Measurements from ENCODE around the gene GRK4. TPM values are rescaled to one million over a fixed set of nuclear protein-coding genes. Genes with fewer than 3 reads are reported as not detected.
"Not testable (repeated sequence)": the region's sequence is repeated elsewhere in the genome, so short reads cannot be mapped to it uniquely, and the experiment has no call there.

The GRK4 gene
- polyA plus RNA-seq, 5 donors, result 13.8 to 23.1 (median 15.6) TPM

DNA sequence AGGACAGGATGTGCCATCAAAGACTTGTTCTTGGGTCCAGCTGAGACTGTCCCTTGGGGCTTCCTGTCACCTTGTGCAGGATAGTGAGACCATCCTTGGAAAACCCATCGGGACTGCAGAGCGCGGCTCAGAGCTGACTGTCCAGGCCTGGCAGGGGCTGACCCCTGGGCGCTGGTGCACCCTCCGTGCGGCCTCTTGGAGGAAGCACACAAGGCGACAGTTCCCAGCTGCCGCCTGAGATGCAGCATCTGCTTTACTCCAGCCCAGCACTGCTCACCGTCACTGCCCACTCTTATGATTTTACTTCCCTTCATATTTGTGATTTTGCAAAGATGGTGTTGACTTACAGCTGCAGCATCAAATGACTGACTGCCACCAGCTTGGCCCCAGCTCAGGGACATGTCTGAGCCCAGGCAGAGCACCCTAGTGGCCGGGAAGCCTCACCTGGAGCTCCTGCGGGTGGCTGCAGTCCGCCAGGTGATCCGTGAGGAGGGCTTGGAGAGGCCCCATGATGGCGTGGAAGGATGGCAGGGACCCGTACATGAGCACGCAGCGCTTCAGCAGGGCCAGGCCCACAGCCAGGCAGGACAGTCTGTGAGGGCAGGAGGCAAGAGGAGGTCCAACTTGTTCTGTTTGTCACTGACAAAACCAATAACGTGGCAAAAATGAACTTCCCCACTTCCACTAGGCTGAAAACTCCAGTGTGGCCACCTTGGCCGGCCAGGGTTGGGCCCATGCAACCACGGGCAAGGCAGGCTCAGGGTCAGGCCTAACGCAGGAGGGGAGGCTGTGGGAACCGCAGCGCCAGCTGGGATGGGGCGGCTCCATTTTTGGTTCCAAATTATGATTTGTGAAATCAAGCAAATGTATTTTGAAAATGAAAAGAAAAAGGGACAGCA is 22.0 kb upstream of the GRK4 start:
- no peak for DNase-seq

DNA sequence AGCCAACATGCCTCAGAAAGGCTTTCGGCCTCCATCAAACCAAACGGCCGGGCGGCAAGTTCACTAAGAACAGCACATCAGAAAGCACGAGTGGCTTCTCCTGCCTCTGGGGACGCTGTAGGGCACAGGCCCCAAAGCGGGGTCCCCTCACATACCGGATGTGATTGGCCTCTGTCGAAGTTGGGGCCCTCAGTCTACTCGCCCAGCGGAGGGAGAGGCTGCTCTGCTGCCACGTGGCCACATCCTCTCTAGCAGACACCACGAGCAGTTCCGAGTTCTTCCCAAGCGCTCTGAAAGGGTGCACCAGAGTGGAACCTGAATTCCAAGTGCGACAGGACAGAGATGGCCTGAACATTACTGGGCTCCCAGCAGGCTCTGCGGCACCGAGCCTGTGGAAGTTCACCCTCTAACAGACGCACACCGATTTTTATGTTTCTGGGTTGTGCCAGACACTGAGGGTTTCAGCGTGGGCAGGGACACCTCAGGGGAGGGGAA is 21.3 kb upstream of the GRK4 start:
- DNase-seq, result no peak

DNA sequence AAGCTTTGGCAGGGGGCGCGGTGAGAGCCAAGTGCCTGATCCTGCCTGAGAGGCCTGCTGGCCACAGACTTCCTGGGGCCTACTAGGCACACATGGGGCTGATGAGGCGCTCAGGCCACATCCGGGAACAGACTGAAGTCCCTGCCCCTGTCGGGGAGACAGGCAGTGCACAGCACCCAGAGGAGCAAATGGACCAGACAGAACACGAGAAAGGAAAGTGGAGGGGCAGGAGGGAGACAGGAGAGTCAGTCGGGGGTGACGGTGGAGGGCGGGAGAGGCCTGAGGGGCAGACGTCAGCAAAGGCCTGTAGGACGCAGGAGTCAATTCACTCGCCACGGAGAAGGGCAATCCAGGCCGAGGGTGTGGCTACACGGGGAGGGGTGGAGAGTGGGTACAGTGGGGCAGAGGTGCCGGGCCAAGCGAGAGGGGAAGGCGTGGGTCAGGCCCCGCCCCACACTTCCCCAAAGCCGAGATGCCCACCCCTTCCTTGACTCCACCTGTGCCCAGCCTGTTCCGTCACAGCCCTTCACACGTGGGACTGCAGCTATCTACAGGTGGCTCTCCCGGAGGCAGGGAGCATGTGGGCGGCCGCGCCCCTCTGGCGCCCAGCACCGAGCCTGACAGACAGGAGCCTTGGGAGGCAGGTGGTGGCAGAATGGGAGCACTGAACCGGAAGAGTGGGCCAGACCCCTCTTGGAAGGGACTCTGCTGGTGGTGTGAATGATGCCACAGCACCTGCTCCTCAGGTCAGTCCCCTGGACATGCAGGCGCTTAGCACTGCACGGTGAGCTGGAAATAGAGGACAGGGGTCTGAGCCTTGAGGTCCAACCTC is 20.6 kb upstream of the GRK4 start:
- no peak for DNase-seq

DNA sequence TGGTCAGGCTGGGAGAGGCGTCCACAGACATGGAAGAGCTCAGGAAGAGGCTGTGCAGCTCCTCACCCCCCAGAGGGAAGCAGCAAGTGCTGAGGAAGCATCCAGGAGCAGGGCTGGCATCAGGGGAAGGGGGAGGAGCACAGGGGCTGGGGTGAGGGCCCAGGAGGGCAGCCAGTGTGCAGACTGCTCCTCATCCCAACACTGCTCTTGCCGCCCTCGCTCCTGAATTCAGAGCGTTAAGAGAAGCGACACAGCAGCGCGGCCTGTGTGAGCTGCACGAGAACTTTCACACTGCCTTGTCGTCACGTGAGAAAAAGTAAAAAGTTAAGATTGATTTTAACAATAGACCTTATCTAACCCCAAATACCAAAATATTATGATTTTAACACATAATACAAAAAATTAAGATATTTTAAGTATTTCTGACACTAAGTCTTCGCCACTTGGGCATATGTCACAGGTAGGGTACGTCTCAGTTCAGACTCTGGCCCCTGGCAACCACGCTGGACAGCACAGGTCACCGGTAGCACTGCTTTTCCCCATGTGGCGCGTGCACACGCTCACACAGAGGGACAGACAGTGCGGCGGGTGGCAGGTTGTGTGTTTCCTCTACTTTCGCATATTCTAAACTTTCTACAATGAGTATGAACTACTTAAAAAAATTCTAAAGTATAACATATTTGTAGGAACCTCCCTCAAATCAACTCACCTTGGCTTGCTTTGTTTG is 19.8 kb upstream of the GRK4 start:
- DNase-seq, result no peak

DNA sequence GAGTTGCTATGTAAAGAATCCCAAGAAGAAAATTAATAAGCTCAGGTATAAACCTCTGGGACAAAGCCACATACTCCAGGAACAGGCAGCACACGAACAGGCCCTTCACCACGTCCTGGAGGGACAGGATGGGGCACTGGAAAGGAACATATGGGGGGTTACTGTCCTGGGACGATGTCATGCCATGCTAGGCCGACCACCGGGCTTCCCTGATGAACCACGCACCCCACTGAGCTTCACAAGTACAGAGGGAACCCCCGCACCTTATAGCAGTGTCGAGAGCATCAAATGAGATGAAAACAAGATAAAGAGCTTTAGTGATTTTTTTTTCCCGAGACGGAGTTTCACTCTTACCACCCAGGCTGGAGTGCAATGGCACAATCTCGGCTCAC is 19.3 kb upstream of the GRK4 start:
- no peak for DNase-seq

GRCh38 chr4:2944586-2945526 is 18.5 kb upstream of the GRK4 start:
- DNase-seq, result no peak

DNA sequence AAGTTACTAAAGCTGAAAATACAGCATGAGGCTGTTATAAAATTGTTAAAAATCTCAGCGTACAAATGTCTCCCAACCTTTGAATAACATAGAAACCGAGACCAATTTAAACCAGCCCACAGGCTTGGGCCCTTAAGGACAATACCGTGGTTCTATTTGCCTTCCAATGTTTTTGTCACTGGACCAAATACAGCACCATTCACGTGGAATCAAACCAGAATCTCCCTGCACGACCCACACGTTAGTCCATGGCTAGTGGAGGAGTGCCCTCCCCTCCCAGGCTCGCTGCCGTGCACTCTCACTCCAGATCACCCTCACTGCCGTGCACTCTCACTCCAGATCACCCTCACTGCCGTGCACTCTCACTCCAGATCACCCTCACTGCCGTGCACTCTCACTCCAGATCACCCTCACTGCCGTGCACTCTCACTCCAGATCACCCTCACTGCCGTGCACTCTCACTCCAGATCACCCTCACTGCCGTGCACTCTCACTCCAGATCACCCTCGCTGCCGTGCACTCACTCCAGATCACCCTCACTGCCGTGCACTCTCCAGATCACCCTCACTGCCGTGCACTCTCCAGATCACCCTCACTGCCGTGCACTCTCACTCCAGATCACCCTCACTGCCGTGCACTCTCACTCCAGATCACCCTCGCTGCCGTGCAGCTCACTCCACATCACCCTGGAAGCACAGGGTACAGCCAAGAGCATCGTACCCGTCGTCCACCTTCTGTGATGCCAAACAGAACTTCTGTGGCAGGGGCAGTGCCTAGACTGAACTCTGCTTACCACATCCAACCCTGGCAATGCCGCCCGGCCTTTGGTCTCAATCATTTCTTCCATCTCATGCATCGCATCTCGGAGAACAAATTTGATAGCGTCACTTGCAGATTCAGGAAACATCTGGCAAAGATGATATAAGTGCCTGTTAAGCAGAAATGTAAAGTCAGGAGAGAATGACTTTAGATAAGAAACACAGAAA is 17.5 kb upstream of the GRK4 start:
- DNase-seq, result not testable (repeated sequence)

DNA sequence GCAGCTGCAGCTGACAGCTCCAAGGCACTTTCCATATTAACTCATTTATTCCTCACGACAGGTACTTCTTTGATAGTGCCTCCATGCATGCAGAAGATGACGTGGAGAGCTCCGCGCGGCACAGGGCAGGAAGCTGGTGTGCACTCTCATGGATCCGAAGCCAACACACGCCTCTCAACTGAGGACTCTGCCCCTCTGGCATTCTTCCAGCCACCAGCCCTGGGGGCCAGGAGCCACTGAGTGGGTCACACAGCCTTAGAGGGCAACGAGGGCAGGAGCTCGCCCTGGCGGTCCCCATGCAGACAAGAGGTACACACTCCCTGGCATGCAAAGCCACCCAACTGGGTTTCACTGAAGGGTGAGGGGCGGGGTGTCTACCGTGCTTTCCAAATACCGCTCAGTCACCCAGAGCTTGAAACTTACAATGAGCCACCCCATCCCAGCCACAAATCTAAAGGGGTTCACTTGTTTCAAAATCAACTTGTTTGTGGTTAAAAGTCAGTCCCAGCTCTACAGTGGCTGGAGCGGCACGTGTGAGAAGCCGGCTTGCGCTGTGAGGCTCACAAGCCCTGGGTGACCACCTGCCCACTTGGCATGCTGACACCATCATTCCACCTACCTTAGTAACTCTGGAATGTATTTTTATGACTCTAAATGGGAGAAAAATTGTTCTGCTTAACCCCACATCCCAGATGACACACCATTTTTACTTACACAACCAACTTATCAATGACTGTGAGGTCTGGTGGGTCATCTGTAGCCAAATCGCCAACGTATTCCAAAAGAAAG is 16.4 kb upstream of the GRK4 start:
- DNase-seq, result no peak

GRCh38 chr4:2947926-2948325 is 15.4 kb upstream of the GRK4 start:
- no peak for DNase-seq

DNA sequence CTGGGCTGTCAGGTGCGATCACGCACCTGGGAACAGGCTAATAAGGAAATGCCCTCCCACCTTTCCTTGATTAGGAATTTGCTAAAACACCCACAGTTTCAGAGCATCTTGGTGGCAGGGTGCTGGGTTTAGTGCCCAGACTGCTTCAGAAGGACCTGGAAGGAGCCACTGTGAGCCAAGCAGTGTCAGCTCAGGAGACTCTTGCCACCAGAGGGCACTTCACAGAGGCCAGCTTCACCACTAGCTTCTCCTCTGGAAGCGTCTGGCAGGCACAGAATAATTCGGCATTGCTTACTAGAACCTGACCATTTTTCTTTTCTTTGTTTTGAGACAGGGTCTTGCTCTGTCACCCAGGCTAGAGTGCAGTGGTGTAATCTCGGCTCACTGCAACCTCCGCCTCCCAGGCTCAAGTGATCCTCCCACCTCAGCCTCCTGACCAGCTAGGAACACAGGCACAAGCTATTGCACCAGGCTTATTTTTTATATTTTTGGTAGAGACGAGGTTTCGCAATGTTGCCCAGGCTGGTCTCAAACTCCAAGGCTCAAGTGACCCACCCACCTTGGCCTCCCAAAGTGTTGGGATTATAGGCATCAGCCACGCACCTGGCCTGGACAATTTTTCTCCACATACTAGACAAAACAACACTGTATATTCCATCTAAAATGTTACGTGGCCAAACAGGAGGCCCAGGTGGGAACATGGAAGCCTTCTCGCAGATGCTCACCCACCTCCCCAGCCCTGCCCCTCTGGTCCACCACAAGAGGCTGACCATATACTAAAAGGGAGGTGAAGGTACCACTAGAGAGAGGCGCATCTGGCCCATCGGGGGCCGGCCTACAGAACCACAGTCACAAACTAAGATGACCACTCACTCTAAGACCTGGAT is 14.2 kb upstream of the GRK4 start:
- DNase-seq, result no peak

GRCh38 chr4:2949782-2950125 is 13.6 kb upstream of the GRK4 start:
- DNase-seq, result no peak

DNA sequence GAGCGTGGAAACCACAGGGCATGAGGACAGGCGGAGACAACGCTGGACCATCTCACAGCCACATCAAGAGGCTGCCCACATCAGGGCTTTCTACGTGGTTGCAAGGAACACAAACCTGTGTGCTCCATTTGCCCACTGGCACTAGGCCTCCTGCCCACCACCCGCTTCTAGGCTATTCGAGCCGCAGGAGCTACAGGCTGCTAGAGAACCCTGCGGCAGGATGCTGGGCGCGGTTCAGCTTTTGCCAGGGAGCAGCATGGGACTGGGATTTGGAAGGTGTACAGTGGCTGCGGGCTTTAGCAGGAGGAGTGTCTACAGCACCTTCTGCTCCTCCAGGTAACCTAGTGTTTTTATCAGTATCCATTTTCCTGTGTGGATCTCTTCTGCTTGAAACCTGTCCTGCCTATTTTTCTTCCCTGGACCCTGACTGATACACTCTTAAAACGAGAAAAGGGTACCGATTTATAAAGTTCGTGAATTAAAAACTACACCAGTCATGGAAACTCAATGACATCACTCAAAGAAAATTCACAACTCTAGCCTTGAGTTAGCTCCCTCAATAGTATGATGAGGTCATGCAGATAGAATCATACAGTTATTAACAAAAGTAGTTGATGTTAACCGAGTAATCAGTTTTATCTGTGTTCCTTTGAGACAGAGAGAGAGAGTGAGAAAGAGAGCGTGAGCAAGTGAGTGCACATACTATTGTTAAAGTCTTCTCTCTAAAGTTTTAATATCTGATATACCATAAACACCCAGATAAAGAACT is 13.0 kb upstream of the GRK4 start:
- DNase-seq, result no peak

GRCh38 chr4:2953496-2953895 is 9.9 kb upstream of the GRK4 start:
- DNase-seq, result no peak

DNA sequence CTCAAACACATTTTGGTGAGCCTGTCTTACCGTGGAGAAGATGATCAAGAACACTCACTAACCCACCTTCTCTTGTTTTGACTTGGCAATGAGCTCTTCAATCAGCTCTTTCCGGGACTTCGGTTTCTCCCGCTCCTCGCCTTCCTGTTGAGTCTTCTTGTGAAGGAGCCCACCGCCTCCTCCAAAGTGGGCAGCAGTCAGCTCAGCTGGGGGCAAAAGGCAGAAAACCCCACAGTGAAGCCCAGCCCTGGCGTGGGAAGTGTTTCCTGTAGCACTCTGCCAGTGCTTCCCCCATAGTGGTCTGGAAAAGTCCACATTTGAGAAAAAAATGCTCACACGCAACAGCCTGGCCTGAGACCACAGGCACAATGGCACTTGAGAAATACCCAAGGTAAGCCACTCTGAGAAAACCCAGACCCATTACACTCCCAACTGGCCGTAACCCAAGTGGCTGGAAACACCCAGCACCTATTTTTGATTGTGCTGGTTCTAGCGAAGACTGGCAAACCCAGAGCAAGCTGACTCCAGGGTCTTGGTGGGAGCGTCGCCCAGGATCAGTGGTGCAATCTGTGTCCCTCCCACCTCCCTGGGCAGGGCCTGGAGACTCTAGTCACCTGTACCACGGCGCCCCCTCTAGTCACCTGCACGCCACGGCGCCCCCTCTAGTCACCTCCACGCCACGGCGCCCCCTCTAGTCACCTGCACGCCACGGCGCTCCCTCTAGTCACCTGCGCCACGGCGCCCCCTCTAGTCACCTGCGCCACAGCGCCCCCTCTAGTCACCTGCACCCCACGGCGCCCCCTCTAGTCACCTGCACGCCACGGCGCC is 8.8 kb upstream of the GRK4 start:
- no peak for DNase-seq

DNA sequence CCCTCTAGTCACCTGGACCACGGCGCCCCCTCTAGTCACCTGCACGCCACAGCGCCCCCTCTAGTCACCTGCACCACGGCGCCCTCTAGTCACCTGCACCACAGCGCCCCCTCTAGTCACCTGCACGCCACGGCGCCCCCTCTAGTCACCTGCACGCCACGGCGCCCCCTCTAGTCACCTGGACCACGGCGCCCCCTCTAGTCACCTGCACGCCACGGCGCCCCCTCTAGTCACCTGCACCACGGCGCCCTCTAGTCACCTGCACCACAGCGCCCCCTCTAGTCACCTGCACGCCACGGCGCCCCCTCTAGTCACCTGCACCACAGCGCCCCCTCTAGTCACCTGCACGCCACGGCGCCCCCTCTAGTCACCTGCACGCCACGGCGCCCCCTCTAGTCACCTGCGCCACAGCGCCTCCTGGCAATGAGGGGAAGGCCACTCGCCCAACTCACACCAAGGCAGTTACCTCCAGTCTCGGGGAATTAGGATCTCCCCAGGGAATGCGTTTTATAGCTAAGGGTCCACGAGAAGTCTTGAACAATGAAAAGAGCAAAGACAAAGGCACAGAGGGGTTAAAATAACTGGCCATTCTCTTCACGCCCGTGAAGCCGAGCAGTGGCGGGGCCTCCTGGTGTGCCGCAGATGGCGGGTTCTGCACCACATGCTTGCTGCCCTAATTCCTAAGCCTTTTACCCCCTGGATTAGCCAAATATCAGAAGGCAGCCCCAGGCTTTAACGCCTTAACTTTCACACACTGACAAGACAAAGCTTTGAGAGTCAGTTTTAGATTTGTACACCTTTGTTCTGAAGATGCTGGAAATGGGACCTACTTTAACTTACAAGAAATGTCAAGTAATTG is 8.0 kb upstream of the GRK4 start:
- not testable (repeated sequence) for DNase-seq
